ENCODE results near the gene WDR45B. TPM values are rescaled to one million over a fixed set of nuclear protein-coding genes. Genes with fewer than 3 reads are reported as not detected.

The WDR45B gene
- total RNA-seq, 2 donors from 2014 or later, result 97.8 to 146 TPM

DNA sequence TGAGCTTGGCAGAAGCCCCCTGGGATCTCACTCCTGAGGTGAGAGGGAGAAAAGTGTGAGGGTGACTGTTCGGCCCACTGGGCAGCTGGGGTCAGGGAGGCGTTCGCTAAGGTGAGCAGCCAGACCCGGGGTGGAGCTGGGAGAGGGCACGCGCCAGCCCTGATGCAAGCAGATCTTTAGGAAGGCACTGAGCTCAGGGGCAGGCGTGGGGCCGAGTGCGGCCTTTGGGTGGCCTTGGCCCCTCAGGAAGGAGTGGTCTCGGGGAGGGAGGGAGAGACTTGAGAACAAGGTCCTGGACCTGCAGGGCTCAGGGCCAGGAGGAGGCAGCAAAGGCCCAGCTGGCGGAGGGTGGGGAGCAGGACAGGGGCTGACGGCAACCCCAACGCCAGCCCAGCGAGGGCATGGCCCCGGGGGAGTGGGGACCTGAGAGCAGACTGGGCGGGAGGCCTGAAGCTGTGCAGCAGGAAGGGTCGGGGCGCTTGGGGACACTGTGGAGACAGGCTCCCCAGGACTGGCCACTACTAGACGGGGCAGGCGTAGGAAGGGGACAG, 14.5 kb upstream of the WDR45B start:
- no peak for DNase-seq (ENCODE audit: low spot score)
- Histone ChIP-seq H3K27ac (no peak overlapping the region), H3K36me3 (no peaks in the 10 kb centered on the region), H3K27me3 (replicated peaks; ENCODE audit: insufficient read depth) (no peaks in the 10 kb centered on the region), H3K9me3 (no peaks in the 10 kb centered on the region), H3K4me3 (no peak overlapping the region), H3K4me1 (replicated peaks) (no peaks in the 10 kb centered on the region)
- intact Hi-C loops (cut with DNase I), result no loop called here
- TF ChIP-seq POLR2A (IDR thresholded peaks at IDR 0.05) (no peak), POLR2AphosphoS5 (IDR thresholded peaks at IDR 0.05) (no peak)
- TF ChIP-seq, protein P1, sequence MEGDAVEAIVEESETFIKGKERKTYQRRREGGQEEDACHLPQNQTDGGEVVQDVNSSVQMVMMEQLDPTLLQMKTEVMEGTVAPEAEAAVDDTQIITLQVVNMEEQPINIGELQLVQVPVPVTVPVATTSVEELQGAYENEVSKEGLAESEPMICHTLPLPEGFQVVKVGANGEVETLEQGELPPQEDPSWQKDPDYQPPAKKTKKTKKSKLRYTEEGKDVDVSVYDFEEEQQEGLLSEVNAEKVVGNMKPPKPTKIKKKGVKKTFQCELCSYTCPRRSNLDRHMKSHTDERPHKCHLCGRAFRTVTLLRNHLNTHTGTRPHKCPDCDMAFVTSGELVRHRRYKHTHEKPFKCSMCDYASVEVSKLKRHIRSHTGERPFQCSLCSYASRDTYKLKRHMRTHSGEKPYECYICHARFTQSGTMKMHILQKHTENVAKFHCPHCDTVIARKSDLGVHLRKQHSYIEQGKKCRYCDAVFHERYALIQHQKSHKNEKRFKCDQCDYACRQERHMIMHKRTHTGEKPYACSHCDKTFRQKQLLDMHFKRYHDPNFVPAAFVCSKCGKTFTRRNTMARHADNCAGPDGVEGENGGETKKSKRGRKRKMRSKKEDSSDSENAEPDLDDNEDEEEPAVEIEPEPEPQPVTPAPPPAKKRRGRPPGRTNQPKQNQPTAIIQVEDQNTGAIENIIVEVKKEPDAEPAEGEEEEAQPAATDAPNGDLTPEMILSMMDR (IDR thresholded peaks at IDR 0.05), result no peak
- 86% methylated on average over 20 of the region's 20 CpGs for WGBS

- no peak for TF ChIP-seq POLR2AphosphoS5 (IDR thresholded peaks at IDR 0.05)
- TF ChIP-seq, protein P1 (IDR thresholded peaks at IDR 0.05), result no peak
- TF ChIP-seq POLR2A (IDR thresholded peaks at IDR 0.05), result no peak
- H3K27ac ChIP-seq, result no peak overlapping the region
- no peaks in the 10 kb centered on the region for H3K27me3 ChIP-seq (replicated peaks; ENCODE audit: insufficient read depth)
- intact Hi-C loops (cut with DNase I), result no loop called here
- no peaks in the 10 kb centered on the region for H3K4me1 ChIP-seq (replicated peaks)
- H3K9me3 ChIP-seq, result no peaks in the 10 kb centered on the region
- no peak for DNase-seq (ENCODE audit: low spot score)
- H3K4me3 ChIP-seq, result no peak overlapping the region
- 88% methylated on average over 29 of the region's 31 CpGs for WGBS
- H3K36me3 ChIP-seq, result no peaks in the 10 kb centered on the region
Measured at GRCh38 chr17:82661717-82662683, 13.8 kb upstream of the WDR45B start.

- H3K4me1 ChIP-seq (replicated peaks), result no peaks in the 10 kb centered on the region
- H3K4me3 ChIP-seq, result no peak overlapping the region
- TF ChIP-seq POLR2AphosphoS5 (IDR thresholded peaks at IDR 0.05) (no peak), POLR2A (IDR thresholded peaks at IDR 0.05) (no peak)
- TF ChIP-seq, protein P1 (IDR thresholded peaks at IDR 0.05), result no peak
- H3K27me3 ChIP-seq (replicated peaks; ENCODE audit: insufficient read depth), result no peaks in the 10 kb centered on the region
- no peak overlapping the region for H3K27ac ChIP-seq
- intact Hi-C loops (cut with DNase I), result no loop called here
- no peak for DNase-seq (ENCODE audit: low spot score)
- no peaks in the 10 kb centered on the region for H3K9me3 ChIP-seq
- no peaks in the 10 kb centered on the region for H3K36me3 ChIP-seq
- 94% methylated on average over 15 of the region's 15 CpGs for WGBS
Measured at GRCh38 chr17:82659886-82660285, 11.6 kb upstream of the WDR45B start.

DNA sequence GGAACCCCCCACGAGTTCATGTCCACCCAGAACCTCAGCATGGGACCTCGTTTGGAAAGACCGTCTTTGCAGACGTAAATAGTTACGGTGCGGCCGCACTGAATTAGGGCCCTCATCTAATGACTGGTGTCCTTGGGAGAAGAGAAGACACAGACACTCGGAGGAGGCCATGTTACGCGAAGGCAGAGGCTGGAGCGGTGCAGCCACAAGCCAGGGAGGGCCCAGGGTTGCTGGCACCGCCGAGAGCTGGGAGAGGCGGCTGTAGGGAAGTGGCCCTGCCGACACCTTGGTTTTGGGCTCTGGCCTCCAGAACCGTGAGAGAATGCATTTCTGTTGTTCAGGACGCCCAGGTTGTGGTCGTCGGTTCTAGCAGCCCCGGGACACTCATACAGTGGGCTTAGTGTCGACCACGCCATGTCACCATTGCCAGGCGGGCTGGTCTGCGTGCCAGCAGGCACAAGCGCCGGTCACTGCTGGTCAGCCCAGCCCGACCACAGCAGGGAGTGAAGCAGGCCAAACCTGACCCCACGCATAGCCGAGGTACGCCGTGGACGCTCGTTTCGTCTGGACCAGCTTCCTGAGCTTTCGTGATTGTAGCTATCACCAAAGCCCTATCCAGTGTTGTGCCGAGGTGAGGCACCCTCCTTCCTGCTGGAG, 10.7 kb upstream of the WDR45B start:
- Histone ChIP-seq H3K36me3 (no peaks in the 10 kb centered on the region), H3K4me1 (replicated peaks) (no peaks in the 10 kb centered on the region), H3K4me3 (no peak overlapping the region), H3K9me3 (no peaks in the 10 kb centered on the region), H3K27ac (no peak overlapping the region), H3K27me3 (replicated peaks; ENCODE audit: insufficient read depth) (no peaks in the 10 kb centered on the region)
- TF ChIP-seq POLR2A (IDR thresholded peaks at IDR 0.05) (no peak), POLR2AphosphoS5 (IDR thresholded peaks at IDR 0.05) (no peak)
- TF ChIP-seq, protein P1 (IDR thresholded peaks at IDR 0.05), result no peak
- WGBS, result 94% methylated on average over 36 of the region's 36 CpGs
- DNase-seq (ENCODE audit: low spot score), result no peak
- intact Hi-C loops (cut with DNase I), result no loop called here

Measured in prostate gland (tissue), 2 donors.